GM12891 (cell line): ENCODE data around the gene CDK5R1.

Source experiments
- DNase-seq: peaks from one replicate; pipeline ENCODE4 v3.0.0; 2011; ENCODE audit warnings: low spot score; ENCODE audit not compliant: insufficient read length
- FAIRE-seq: peaks from 2 replicates; lab custom pipeline; 2011; peaks lifted over from hg19 to GRCh38; lab: Jason Lieb, UNC
- PAX5 ChIP-seq: IDR thresholded peaks from 2 replicates; pipeline ENCODE4 v1.6.1; 2011; ENCODE audit warnings: low read length, moderate library complexity, mild to moderate bottlenecking; ENCODE audit not compliant: insufficient read depth, severe bottlenecking
- POLR2A ChIP-seq: IDR thresholded peaks from 2 replicates; pipeline ENCODE4 v1.6.1; 2011; ENCODE audit warnings: low read depth, low read length, control low read depth
- POLR2AphosphoS5 ChIP-seq: IDR thresholded peaks from 2 replicates; pipeline ENCODE4 v1.6.1; 2011; ENCODE audit warnings: low read depth, low read length, control low read depth
- POU2F2 ChIP-seq: IDR thresholded peaks from 2 replicates; pipeline ENCODE4 v1.6.1; 2011; ENCODE audit warnings: low read depth, mild to moderate bottlenecking, control low read depth, low read length, moderate library complexity
- SPI1 ChIP-seq: IDR thresholded peaks from 2 replicates; pipeline ENCODE4 v1.6.1; 2011; ENCODE audit warnings: low read depth, low read length, control low read depth
- TAF1 ChIP-seq: IDR thresholded peaks from 2 replicates; pipeline ENCODE4 v1.6.1; 2011; ENCODE audit warnings: low read depth, low read length, control low read depth

Gene CDK5R1

GRCh38 chr17:32484628-32485027 lies 2.2 kb upstream of the CDK5R1 start:
- DNase-seq (no peak), FAIRE-seq (no peak)
- TF ChIP-seq POLR2A: no peak
- TF ChIP-seq PAX5: no peak
- TF ChIP-seq POU2F2: no peak
- no peak for TF ChIP-seq POLR2AphosphoS5
- TF ChIP-seq SPI1: no peak
- TF ChIP-seq TAF1: no peak

GRCh38 chr17:32485261-32486110 lies 1.3 kb upstream of the CDK5R1 start:
- no peak for DNase-seq
- TF ChIP-seq PAX5: no peak
- TF ChIP-seq TAF1: no peak
- no peak; the same call in 1 of the 2 replicates for TF ChIP-seq POLR2A
- no peak for TF ChIP-seq POLR2AphosphoS5
- no peak for TF ChIP-seq SPI1
- no peak for TF ChIP-seq POU2F2
- FAIRE-seq: peak; percentile 56

- TF ChIP-seq POU2F2 (no peak), POLR2AphosphoS5 (no peak), PAX5 (no peak), SPI1 (no peak), TAF1 (peak; percentile 11; the same call in 1 of the 2 replicates)
- peak; percentile 76 for DNase-seq
- peak; percentile 90 for FAIRE-seq
Measured at GRCh38 chr17:32486111-32486700, 587 bp upstream of the CDK5R1 start.

- TF ChIP-seq SPI1 (no peak), TAF1 (peak; percentile 54; the same call in 1 of the 2 replicates), POLR2AphosphoS5 (no peak)
- peak; percentile 94 for FAIRE-seq
- no peak for DNase-seq
Measured at GRCh38 chr17:32487473-32488176, 832 bp downstream of the CDK5R1 start.

- DNase-seq (no peak), FAIRE-seq (no peak)
- TF ChIP-seq POLR2A (0 out of 2 replicates have a peak, but pooled peaks have one; percentile 34), POLR2AphosphoS5 (no peak), TAF1 (no peak), SPI1 (no peak), POU2F2 (no peak)
Measured at GRCh38 chr17:32488177-32488542, 1.4 kb downstream of the CDK5R1 start.

- FAIRE-seq (no peak), DNase-seq (no peak)
- TF ChIP-seq POLR2A: no peak
- TF ChIP-seq POLR2AphosphoS5: no peak
- no peak for TF ChIP-seq TAF1
- no peak for TF ChIP-seq SPI1
- TF ChIP-seq POU2F2: no peak
- TF ChIP-seq PAX5: no peak
Measured at GRCh38 chr17:32488604-32489180, 1.9 kb downstream of the CDK5R1 start.

GRCh38 chr17:32489320-32490100 lies 2.7 kb downstream of the CDK5R1 start:
- FAIRE-seq: peak; percentile 26

GRCh38 chr17:32490101-32490482 lies 3.3 kb downstream of the CDK5R1 start:
- DNase-seq (no peak), FAIRE-seq (peak; percentile 64)
- no peak for TF ChIP-seq TAF1
- TF ChIP-seq POLR2AphosphoS5: peak; percentile 62
- TF ChIP-seq POLR2A: no peak
- no peak; the same call in 1 of the 2 replicates for TF ChIP-seq POU2F2

More at GRCh38 chr17:32489320-32490100, 2.7 kb downstream of the CDK5R1 start:
- TF ChIP-seq PAX5: no peak
- TF ChIP-seq SPI1: peak; percentile 34
- TF ChIP-seq POLR2AphosphoS5: no peak
- TF ChIP-seq TAF1: no peak
- no peak; the same call in 1 of the 2 replicates for TF ChIP-seq POLR2A
- TF ChIP-seq POU2F2: peak; percentile 60; the same call in 1 of the 2 replicates
- DNase-seq: no peak
